B cell (primary cell): ENCODE measurements around the gene IPO11. TPM values are rescaled to one million over a fixed set of nuclear protein-coding genes. Genes with fewer than 3 reads are reported as not detected.

Source experiments
- ATAC-seq: fragments of 200-7000 bp; cut with Tn5 transposase; one replicate; pipeline ENCODE4 v1.10.0; 2021; ENCODE audit warnings: low read depth, mild to moderate bottlenecking, moderate number of reproducible peaks, moderate library complexity
- CTCF ChIA-PET: fragments of 350-600 bp; sonication (Branson Sonifier 250); formaldehyde crosslinking; loops from one replicate; lab custom pipeline; 2021; ENCODE audit warnings: antibody characterized with exemption, inconsistent platforms; lab: Charles Lee
- POLR2A ChIA-PET: fragments of 350-600 bp; sonication (Branson Sonifier 250); formaldehyde crosslinking; loops from one replicate; lab custom pipeline; 2021; ENCODE audit warnings: antibody characterized with exemption; lab: Charles Lee
- DNase-seq: peaks from one replicate; pipeline ENCODE4 v3.0.0; 2013
- H2AFZ ChIP-seq: 2 replicates; pipeline ENCODE4 v1.6.1; 2012; ENCODE audit warnings: mild to moderate bottlenecking, low read depth, low read length; ENCODE audit not compliant: insufficient read depth, poor library complexity, severe bottlenecking
- H3K27ac ChIP-seq, 2 donors: 1 replicate in 1 of 2; 2 replicates in 1 of 2; pipeline ENCODE4 v1.5.1; 2012 to 2013; ENCODE audit warnings: low read length in 2 of 2, mild to moderate bottlenecking in 2 of 2, moderate library complexity in 1 of 2
- H3K27me3 ChIP-seq, 4 experiments: fragments of 200-600 bp in 1 of 4; sonication (generic) in 1 of 4; replicated peaks in 1 of 4; 1 replicate in 2 of 4; 2 replicates in 2 of 4; pipeline versions ENCODE4 v1.6.1 to v1.7.0; 2013 to 2016; ENCODE audit warnings: low read length in 3 of 4, mild to moderate bottlenecking in 2 of 4, mixed read lengths in 1 of 4, moderate library complexity in 1 of 4; ENCODE audit not compliant: insufficient read depth in 4 of 4, control insufficient read depth in 3 of 4; ENCODE audit errors: control extremely low read depth in 1 of 4
- H3K36me3 ChIP-seq, 2 experiments: replicated peaks in 1 of 2; 1 replicate in 1 of 2; 2 replicates in 1 of 2; pipeline versions ENCODE4 v1.6.1 to v1.7.1; 2013; ENCODE audit warnings: low read length in 1 of 2; ENCODE audit not compliant: insufficient read depth in 2 of 2, control insufficient read depth in 1 of 2; ENCODE audit errors: control extremely low read depth in 1 of 2, extremely low read depth in 1 of 2
- H3K4me1 ChIP-seq, 2 donors: fragments of 200-600 bp in 1 of 2; sonication (generic) in 1 of 2; 1 replicate in 1 of 2; 2 replicates in 1 of 2; pipeline versions ENCODE4 v1.5.1 to v1.6.1; 2013 to 2017; ENCODE audit warnings: low read length in 2 of 2; ENCODE audit not compliant: control insufficient read depth in 2 of 2, insufficient read depth in 2 of 2
- H3K4me2 ChIP-seq: replicated peaks from 2 replicates; pipeline ENCODE3; 2012; ENCODE audit warnings: mild to moderate bottlenecking, low read depth, low read length; ENCODE audit not compliant: poor library complexity, severe bottlenecking
- H3K4me3 ChIP-seq, 5 experiments: fragments of 200-600 bp in 1 of 5; sonication (generic) in 1 of 5; 1 replicate in 3 of 5; 2 replicates in 2 of 5; pipeline versions ENCODE4 v1.5.1 to v1.7.0; 2011 to 2016; ENCODE audit warnings: low read length in 4 of 5, mild to moderate bottlenecking in 4 of 5, low read depth in 2 of 5, control low read depth in 1 of 5, moderate library complexity in 1 of 5; ENCODE audit not compliant: insufficient read depth in 1 of 5; ENCODE audit errors: control extremely low read depth in 1 of 5, extremely low read depth in 1 of 5
- H3K79me2 ChIP-seq: fragments of 200-600 bp; sonication (generic); one replicate; pipeline ENCODE4 v1.6.0; 2016; ENCODE audit warnings: low read length; ENCODE audit not compliant: control insufficient read depth, insufficient read depth
- H3K9ac ChIP-seq: fragments of 200-600 bp; sonication (generic); 2 replicates; pipeline ENCODE4 v1.6.1; 2017; ENCODE audit warnings: mild to moderate bottlenecking, low read length, moderate library complexity
- H3K9me3 ChIP-seq, 3 donors: one replicate each; pipeline versions ENCODE4 v1.6.1 to v1.7.1; 2013; ENCODE audit warnings: low read length in 2 of 3; ENCODE audit not compliant: control insufficient read depth in 2 of 3, insufficient read depth in 1 of 3; ENCODE audit errors: control extremely low read depth in 1 of 3
- H4K20me1 ChIP-seq: 2 replicates; pipeline ENCODE4 v1.6.0; 2012; ENCODE audit warnings: mild to moderate bottlenecking, low read length; ENCODE audit not compliant: insufficient read depth, control insufficient read depth, poor library complexity, severe bottlenecking
- H3K27ac Mint-ChIP-seq: one replicate; pipeline ENCODE4 v1.8.0; 2021; ENCODE audit warnings: mixed read lengths
- H3K27me3 Mint-ChIP-seq: one replicate; pipeline ENCODE4 v1.8.0; 2021; ENCODE audit warnings: mixed read lengths
- H3K4me1 Mint-ChIP-seq: one replicate; pipeline ENCODE4 v1.8.0; 2021; ENCODE audit warnings: mixed read lengths
- H3K4me3 Mint-ChIP-seq: one replicate; pipeline ENCODE4 v1.8.0; 2021; ENCODE audit warnings: mixed read lengths
- H3K9me3 Mint-ChIP-seq: one replicate; pipeline ENCODE4 v1.8.0; 2022; ENCODE audit warnings: mixed read lengths; ENCODE audit not compliant: insufficient read depth
- EZH2 ChIP-seq: IDR thresholded peaks from 2 replicates; pipeline ENCODE4 v1.6.1; 2012; ENCODE audit warnings: borderline replicate concordance, low read depth, mild to moderate bottlenecking, moderate library complexity, low read length; ENCODE audit not compliant: insufficient read depth, poor library complexity, severe bottlenecking
- WGBS: methylation state at CpG from one replicate; pipeline ENCODE4 v1.1.5; 2013; ENCODE audit warnings: missing lambda C conversion rate; ENCODE audit not compliant: insufficient coverage; 5-methylcytosine and 5-hydroxymethylcytosine counted together
- intact Hi-C: fragments of 100-400 bp; cut with micrococcal nuclease; formaldehyde crosslinking; loops from one replicate; pipeline ENCODE4 v1.10.0; 2022
- polyA plus RNA-seq: library from polyadenylated mRNA; depleted of rRNA; stranded (reverse); fragments of >200 nt; gene quantifications from 2 replicates; pipeline ENCODE4 v1.2.3, GENCODE V29; 2012
- total RNA-seq, 2 donors: library from RNA; stranded (reverse); fragments of 120-200 nt in 1 of 2; gene quantifications; 1 replicate in 1 of 2; 2 replicates in 1 of 2; pipeline versions ENCODE4 v1.2.3 to v1.2.4, GENCODE V29; 2013 to 2022
- TF ChIP-seq, protein P1 (sequence below): fragments of 200-600 bp; IDR thresholded peaks from one replicate; pipeline ENCODE4 v1.8.0; 2022; ENCODE audit warnings: antibody characterized with exemption, mild to moderate bottlenecking

IPO11 gene
- total and polyA plus RNA-seq, 2 donors (not counting 1 experiment from before 2014, with no cell fraction given) = 3.8 to 37.4 TPM

GRCh38 chr5:62498961-62499360 lies 86.4 kb downstream of the IPO11 start:
- Histone ChIP-seq H3K9ac (no peak overlapping the region), H3K79me2 (no peaks in the 10 kb centered on the region), H3K27ac (no peak overlapping the region), H3K4me3 (no peak overlapping the region), H4K20me1 (no peaks in the 10 kb centered on the region), H3K4me1 (peaks cover 0 to 7% of the 10 kb centered on the region in 2 donors), H3K4me2 (no peak overlapping the region), H3K36me3 (peaks cover 2 to 13% of the 10 kb centered on the region in 2 experiments), H2AFZ (no peak overlapping the region), H3K9me3 (no peaks in the 10 kb centered on the region), H3K27me3 (no peaks in the 10 kb centered on the region)
- ChIA-PET CTCF (no interaction called here), POLR2A (no interaction called here)
- TF ChIP-seq EZH2 = no peak
- TF ChIP-seq, protein P1, sequence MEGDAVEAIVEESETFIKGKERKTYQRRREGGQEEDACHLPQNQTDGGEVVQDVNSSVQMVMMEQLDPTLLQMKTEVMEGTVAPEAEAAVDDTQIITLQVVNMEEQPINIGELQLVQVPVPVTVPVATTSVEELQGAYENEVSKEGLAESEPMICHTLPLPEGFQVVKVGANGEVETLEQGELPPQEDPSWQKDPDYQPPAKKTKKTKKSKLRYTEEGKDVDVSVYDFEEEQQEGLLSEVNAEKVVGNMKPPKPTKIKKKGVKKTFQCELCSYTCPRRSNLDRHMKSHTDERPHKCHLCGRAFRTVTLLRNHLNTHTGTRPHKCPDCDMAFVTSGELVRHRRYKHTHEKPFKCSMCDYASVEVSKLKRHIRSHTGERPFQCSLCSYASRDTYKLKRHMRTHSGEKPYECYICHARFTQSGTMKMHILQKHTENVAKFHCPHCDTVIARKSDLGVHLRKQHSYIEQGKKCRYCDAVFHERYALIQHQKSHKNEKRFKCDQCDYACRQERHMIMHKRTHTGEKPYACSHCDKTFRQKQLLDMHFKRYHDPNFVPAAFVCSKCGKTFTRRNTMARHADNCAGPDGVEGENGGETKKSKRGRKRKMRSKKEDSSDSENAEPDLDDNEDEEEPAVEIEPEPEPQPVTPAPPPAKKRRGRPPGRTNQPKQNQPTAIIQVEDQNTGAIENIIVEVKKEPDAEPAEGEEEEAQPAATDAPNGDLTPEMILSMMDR = no peak
- 95% methylated on average over 4 of the region's 9 CpGs for WGBS
- H3K4me1 Mint-ChIP-seq = peaks cover 4% of the 10 kb centered on the region
- no peak overlapping the region for H3K4me3 Mint-ChIP-seq
- ATAC-seq = no peak
- no peaks in the 10 kb centered on the region for H3K9me3 Mint-ChIP-seq
- H3K27me3 Mint-ChIP-seq = no peaks in the 10 kb centered on the region
- no peak for DNase-seq
- intact Hi-C loops = no loop called here
- no peak overlapping the region for H3K27ac Mint-ChIP-seq

DNA sequence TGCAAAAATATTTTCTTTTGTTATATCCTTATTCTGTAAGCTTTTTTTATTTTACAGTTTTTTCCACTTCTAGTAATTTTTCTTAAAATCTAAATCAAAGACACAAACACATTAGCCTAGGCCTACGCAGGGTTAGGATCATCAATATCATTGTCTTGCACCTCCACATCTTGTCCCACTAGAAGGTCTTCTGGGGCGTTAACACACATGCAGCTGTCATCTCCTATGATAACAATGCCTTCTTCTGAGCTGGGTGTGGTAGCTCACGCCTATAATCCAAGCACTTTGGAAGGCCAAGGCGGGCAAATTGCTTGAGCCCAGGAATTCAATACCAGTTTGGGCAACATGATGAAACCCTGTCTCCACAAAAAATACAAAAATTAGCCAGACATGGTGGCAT lies 87.2 kb downstream of the IPO11 start:
- intact Hi-C loops = no loop called here
- Histone ChIP-seq H3K36me3 (peaks cover 2 to 13% of the 10 kb centered on the region in 2 experiments), H3K4me1 (peaks cover 0 to 5% of the 10 kb centered on the region in 2 donors), H3K4me2 (no peak overlapping the region), H3K4me3 (no peak overlapping the region), H3K9ac (no peak overlapping the region), H4K20me1 (no peaks in the 10 kb centered on the region), H3K27ac (no peak overlapping the region), H3K9me3 (no peaks in the 10 kb centered on the region), H2AFZ (no peak overlapping the region), H3K27me3 (no peaks in the 10 kb centered on the region), H3K79me2 (no peaks in the 10 kb centered on the region)
- peaks cover 2% of the 10 kb centered on the region for H3K4me1 Mint-ChIP-seq
- no peak overlapping the region for H3K27ac Mint-ChIP-seq
- ATAC-seq (no peak), DNase-seq (no peak)
- no peak overlapping the region for H3K4me3 Mint-ChIP-seq
- no peaks in the 10 kb centered on the region for H3K27me3 Mint-ChIP-seq
- ChIA-PET POLR2A (no interaction called here), CTCF (interaction anchor here (0.6 kb wide), 1 partner anchor 55 kb away, joined by 4 read pairs; no protein-coding TSS in a partner anchor)
- WGBS = 100% methylated on average over 3 of the region's 4 CpGs
- no peak for TF ChIP-seq EZH2
- TF ChIP-seq, protein P1 = no peak
- H3K9me3 Mint-ChIP-seq = no peaks in the 10 kb centered on the region
